T-helper 1 cell treated with Interleukin-12 subunit alpha and Interleukin-12 subunit beta and Interleukin-4 antibody, amounts not matched to agents 30 ng/mL and 1 ng/mL, for 36 hours (primary cell): ENCODE results near the gene FOXN1. TPM values are rescaled to one million over a fixed set of nuclear protein-coding genes. Genes with fewer than 3 reads are reported as not detected.
"Not testable (repeated sequence)": the region's sequence is repeated elsewhere in the genome, so short reads cannot be mapped to it uniquely, and the experiment has no call there.

ENCODE experiments used
- intact Hi-C: fragments of 100-400 bp; cut with micrococcal nuclease; formaldehyde crosslinking; loops from one replicate; pipeline ENCODE4 v1.15.1; 2024
- total RNA-seq: library from RNA; stranded (reverse); gene quantifications from 2 replicates; pipeline ENCODE4 v1.2.3, GENCODE V29; 2022

Gene FOXN1
- total RNA-seq, 1 donor from 2014 or later, result not detected

DNA sequence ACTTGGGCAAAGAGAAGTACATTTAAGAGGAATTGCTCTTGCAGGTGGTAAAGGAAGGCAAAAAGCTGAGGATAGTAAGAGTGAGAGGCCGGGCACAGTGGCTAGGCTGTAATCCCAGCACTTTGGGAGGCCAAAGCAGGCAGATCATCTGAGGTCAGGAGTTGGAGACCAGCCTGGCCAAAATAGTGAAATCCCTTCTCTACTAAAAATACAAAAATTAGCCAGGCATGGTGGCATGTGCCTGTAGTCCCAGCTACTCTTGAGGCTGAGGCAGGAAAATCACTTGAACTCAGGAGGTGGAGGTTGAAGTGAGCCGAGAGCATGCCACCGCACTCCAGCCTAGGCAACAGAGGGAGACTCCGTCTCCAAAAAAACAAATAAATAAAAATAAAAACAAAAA, 16.1 kb downstream of the FOXN1 start:
- intact Hi-C loops, result not testable (repeated sequence)

DNA sequence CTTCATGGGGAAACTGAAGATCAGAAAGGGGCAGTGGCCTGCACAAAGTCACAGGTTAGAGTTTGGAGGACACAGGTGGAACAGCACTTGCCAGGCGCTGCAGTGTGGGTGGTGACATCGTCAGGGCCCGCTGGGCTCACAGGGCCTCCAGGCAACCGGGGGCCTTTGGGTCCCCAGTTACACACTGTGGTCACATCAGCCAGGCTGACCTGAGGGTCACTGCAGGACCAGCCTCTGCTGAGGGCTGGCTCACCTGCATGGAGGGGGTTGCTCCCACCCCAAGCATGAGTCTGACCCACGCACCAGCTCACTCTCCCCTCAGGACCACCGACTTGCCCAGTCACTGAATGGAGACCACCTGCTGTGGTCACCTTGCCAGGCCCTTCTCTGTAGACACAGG, 17.0 kb downstream of the FOXN1 start:
- intact Hi-C loops, result no loop called here

DNA sequence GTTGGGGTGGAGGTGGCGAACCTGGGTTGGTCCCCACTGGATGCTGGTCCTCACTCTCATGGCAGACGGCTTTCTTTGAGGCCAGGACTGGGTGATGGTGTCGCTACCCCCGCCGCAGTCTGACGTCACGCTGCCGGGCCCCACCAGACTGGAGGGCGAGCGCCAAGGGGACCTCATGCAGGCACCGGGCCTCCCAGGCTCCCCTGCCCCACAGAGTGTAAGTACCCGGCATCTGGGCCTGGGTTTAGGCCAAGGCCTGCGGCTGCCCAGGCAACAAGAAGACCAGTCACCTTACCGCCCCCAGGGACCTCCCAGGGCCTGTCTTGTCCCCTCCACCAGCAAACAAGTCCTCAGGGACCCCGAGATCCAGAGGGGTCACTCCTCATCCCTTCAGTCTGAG, 17.7 kb downstream of the FOXN1 start:
- intact Hi-C loops, result no loop called here

DNA sequence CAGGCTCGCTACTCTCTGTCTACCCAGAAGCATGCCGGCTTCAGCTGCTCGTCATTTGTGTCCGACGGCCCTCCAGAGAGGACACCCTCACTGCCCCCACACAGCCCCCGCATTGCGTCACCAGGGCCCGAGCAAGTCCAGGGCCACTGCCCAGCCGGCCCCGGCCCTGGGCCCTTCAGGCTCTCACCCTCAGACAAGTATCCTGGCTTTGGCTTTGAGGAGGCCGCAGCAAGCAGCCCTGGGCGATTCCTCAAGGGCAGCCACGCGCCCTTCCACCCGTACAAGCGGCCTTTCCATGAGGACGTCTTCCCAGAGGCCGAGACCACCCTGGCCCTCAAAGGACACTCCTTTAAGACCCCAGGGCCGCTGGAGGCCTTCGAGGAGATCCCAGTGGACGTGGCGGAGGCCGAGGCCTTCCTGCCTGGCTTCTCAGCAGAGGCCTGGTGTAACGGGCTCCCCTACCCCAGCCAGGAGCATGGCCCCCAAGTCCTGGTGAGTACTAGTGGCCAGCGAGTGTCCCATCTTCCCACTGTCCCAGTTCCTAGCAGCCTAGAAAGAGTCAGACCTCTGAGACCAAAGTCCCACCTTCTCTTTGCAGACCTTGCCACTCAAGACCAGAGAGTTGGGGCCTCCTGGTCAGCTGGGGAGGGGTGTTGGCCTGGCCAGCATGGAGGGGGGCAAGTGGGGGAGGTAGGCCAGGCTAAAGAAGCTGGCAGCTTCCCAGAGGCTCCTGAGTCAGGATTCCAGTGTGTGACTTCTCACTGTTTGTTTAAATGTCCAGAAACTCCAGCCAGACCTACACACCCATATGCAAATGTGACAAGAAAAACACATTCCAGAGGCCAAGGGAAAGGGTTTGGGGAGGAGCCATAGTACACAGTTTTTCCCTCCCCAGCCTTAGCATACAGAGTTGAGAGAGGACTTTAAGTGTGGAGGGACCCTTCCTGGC, 18.6 kb downstream of the FOXN1 start:
- intact Hi-C loops, result no loop called here

DNA sequence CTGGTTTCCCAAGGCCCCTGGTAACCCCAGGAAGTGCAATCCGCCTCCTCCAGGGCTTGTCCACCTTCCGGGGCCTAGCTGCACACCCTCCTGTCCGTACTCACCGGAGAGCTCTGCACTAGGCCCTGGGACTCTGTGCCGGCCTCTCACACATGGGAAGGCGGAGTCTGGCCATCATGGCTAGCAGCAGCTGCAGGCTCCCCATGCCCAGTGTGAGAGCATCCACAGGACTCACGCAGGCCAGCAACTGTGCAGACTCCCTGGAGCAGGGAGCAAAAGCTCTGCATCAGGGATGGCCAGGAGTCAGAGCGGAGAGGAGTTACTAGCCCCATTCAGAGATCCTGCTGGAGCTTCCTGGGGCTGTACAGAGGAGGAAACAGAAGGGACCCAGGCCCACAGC, 20.2 kb downstream of the FOXN1 start:
- intact Hi-C loops, result no loop called here

DNA sequence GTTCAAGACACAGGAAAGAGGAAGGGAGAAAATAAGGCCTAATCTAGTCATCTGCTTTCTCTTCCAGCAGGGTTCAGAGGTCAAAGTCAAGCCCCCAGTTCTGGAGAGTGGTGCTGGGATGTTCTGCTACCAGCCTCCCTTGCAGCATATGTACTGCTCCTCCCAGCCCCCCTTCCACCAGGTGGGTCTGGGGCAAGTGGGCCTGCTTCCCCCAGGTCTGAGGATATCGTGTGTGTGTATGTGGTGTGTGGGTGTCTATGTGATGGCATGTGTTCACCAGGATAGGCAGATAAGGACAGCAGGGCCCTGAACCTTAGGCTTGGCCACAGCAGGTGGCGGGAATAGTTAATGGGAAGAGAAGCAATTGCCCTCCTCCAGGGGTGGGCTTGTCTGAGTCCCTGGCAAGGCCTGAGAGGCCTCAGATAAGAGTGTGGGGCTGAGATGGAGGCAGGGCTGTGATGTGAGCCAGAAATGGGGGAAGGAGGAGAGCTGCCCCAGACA, 21.1 kb downstream of the FOXN1 start:
- intact Hi-C loops, result no loop called here

DNA sequence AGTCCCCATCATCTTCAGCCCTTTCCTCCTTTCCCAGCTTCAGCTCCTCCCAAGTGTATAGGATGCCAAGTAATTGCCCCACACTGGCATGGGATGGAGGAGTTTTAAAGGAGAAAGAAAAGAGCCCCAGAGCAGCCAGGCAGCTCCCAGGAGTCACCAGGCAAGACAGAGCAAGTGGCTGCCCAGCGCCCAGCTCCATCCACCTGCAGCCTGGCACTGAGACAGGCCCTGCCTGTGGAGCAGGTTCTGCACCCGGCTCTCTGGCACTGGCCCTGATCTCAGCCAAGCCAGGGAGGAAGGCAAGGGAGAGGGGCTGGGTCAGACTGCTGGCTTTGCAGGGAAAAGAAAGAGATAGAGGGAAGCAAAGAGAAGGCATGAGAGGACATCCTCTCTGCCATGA, 21.7 kb downstream of the FOXN1 start:
- intact Hi-C loops, result no loop called here

DNA sequence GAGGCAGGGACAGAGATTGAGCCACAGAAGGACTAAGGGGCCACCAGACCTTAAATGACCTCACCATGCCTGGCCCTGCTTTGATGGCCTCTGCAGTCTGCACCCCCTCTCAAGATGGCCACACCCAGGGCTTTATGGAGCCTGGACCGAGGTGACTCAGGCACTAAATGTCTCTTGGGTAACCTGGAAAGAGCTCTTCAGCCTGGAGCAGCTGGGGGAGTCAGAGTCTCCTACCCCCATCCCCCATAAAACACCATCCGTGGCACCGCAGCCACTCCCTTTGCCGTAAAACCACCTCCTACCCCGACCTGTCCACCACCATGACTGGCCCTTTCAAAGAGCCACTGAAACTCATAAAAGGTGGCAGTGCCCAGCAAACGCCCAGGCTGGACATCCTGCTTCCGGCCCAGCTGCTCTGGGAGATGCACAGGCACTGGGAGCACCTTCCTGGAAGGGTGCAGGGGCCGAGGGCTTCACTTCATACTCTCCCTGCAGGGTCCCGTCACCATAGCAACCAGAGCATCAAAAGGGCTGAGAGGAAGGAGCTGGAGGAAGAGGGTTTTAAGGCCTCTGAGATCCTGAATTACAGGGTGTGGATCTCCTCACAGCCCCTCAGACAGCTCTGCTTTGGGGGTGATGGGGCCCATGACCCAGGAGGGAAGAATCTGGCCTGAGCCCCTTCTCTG, 22.3 kb downstream of the FOXN1 start:
- intact Hi-C loops, result no loop called here

DNA sequence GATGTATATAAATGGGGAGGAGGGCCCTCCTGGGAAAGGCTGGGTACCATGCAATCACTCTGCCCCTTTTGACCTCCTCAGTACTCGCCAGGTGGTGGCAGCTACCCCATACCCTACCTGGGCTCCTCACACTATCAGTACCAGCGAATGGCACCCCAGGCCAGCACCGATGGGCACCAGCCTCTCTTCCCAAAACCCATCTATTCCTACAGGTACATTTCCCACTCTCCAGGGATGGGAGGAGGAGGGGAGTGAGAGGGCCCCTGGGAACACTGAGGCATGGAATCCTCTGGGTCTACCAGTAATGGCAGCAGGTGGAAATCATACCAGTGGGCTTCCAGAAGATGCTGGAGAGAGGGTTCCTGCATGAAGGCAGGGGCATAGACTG, 22.9 kb downstream of the FOXN1 start:
- intact Hi-C loops, result no loop called here

DNA sequence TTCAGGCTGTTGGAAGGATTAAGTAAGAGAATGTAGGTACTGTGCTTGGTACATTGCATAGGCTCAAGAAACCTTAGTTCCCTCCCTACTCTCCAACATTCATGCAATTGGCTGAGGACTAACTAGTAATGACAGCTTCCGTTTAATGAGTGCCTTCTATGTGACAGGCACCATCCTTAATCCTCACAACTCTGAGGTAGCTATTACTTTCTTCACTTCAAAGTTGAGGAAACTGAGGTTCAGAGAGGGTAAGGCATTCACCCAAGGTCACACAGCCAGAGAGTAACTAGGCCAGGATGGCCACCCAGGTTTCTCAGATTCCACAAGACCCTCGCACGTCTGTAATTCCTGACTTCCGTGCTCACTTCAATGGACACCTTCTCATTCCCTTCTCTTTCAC, 24.1 kb downstream of the FOXN1 start:
- intact Hi-C loops, result no loop called here

DNA sequence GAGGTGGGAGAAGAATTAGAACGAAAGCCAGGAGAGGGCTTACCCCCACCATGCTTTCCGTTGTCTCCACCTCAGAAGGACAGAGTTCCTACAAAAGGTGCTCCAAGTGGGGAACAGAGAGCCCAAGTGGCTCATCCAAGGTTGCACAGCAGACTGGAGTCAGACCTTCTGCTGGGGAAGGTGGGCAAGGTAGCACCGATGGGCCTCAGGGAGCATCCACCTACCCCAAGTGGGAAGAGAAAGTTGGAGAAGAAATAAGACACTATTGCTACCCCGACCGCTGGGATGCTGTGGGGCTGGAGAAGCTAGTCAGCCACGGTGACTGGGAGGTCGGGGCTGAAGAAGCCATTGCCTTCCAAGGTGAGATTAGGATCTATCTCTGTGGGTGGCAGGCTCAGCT, 24.8 kb downstream of the FOXN1 start:
- intact Hi-C loops, result no loop called here

DNA sequence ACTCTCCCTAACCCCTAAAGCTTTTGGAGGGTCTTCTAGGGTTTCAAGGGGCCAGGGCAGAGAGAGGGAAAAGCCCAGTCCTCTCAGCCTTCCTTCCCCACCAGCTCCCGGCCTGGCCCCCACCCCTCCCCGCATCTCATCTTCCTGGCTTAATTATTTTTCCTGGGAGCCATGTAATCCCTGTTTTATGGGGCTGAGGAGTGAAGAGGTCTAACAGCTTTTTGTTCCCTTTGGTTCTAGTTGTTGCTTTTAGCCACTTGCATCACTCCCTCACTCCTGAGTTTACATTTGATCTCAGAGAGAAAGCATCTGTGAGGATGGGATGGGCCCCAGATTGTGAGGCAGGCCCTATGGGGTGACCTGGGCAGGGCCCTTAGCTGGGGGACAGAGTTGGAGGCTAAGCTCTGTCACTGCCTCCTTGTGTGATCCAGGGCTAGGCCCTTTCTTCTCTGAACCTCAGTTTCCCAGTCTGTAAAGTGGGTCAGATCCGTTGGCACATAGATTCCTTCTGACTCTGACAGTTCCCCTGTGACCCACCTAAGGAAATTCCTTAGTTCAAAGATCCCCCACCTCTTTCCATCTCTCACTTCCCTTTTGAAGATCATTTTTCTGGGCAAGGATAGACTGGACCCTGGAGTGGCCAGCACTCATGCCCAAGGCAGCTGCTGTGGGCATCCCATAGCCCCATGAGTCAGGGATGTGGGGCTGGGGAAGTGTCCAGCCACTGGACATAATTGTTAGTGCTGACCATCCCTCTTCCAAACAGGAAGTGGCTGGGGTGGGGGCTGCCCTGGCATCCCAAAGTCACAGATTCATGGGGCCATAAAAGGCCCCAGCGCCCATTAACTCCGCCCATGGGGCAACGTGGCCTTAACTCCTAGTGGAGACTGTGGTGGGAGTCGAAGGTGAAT, 26.2 kb downstream of the FOXN1 start:
- intact Hi-C loops, result no loop called here

DNA sequence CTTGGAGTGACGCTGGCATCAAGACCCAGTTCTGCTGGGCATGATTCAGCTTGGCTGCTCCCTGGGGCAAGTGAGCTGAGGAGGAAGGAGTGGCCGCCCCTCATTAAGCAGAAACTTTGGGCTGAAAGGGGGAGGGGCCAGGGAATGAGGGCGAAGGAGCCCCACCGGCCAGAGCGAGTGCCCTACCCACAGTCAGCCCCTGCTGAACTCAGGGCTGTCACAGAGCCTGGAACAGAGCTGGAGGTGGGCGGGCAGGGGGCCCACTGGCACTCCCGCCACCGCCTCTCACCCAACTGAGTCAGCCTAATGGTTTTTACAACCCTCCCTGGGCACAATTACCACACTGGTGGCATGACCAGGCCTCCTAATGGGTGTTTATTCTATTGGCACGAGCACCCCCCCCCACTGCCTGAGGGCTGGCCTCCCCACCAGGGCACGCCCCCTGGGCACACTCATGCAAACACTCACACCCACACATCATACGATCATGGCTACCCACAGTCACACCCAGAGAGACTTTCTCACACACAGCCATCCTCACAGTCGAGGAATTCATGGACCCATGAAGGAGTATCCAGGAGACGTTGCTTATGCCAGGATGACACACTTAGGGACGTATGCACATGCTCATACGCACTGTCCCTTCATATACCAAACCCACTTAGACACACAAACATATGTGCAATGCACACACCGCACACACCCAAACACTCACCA, 27.1 kb downstream of the FOXN1 start:
- intact Hi-C loops, result no loop called here

DNA sequence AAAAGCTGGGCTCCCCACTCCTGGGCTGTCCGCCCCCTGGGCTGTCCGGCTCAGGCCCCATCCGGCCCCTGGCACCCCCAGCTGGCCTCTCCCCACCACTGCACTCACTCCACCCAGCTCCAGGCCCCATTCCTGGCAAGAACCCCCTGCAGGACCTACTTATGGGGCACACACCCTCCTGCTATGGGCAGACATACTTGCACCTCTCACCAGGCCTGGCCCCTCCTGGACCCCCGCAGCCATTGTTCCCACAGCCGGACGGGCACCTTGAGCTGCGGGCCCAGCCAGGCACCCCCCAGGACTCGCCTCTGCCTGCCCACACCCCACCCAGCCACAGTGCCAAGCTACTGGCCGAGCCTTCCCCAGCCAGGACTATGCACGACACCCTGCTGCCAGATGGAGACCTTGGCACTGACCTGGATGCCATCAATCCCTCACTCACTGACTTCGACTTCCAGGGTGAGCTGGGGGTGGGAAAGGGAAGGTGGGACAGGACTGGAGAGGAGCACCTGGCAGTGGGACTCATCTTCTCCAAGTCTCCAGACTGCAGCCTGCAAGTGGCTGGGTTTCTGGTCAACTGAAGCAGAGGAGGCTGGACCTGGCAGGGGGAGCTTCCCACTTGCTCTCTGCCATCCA, 28.7 kb downstream of the FOXN1 start:
- intact Hi-C loops, result no loop called here

DNA sequence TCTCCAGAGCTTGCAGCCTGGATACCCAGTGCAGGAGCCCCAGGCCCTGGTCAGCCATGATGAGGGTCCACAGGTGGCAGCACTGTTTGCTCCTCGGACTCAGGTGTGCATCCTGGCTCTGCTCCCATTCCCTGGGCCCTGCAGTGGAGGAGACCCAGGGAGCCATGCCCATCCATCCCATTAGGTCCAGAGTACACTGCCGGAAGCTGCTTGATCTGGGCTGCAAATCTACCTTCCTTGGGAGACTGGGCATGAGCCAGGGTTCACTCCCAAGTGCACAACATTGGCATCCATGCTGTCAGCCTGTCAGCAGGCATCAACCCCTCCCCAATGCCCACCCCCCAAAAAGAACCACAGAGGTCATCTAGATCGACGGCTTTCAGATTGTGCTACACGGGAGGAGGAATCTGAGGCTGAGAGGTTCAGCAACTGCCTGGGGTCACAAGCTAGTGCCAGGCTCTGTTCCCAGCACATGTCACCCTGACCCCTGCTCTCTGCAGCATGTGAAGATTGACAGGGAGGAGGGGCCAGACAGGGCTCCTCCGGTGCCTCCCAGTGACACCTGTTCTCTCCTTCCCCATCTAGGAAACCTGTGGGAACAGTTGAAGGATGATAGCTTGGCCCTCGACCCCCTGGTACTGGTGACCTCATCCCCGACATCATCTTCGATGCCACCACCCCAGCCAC, 30.5 kb downstream of the FOXN1 start:
- intact Hi-C loops, result no loop called here

DNA sequence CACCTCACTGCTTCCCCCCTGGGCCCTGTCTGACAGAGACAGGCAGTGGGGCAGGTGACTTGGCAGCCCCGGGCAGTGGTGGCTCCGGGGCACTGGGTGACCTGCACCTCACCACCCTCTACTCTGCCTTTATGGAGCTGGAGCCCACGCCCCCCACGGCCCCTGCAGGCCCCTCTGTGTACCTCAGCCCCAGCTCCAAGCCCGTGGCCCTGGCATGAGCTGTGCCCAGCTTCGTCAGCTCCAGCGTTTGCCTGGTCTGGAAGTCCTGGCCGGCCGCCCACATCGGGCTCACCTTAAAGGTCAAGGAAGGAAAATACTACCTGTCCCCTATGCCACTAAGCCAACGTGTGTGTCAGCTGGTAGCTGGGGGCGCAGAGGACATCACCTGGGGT, 31.1 kb downstream of the FOXN1 start:
- intact Hi-C loops, result no loop called here

DNA sequence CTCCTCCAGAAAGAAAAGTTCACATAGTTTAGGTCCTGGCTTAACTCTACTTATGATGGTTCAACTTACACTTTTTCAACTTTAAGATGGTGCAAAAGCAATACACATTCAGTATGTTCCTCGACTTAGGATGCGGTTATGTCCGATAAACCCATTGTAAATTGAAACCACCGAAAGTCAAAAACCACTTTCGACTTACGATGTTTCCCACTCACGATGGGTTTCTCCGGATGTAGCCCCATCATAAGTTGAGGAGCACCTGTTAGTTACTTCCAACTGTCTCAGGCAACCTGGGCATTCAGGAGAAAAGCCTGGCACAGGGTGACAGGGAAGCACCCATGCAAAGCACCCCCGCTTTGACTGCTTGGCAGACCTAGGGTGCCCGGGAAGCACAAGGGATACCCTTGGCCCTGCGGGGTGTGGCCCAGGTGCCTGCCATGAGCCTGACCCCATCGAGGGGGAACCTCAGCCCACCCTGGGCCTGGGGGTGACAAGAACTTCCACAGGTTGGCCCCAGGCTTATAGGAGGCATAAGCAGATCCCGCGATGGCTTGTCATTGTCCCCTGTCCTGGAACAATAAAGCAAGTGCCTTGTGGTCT, 32.2 kb downstream of the FOXN1 start:
- intact Hi-C loops, result no loop called here

DNA sequence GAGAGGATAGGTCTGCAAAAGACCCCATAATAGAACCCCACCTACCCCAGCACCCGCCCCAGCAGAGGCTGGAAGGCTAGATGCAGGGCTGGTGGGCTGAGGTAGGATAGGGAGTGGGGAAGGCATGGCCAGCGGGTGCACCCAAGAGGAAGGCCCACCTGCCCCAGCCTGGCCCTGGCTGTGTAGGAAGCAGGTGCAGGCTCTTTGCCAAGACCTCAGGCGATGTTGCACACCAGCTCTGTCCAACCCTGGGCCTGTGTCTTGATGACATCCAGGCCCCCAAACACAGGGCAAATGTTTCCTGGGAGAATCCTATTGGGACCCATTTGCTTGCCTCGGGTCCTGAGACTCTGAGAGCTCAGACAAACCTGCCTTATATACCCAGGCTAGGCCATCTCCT, 34.1 kb downstream of the FOXN1 start:
- intact Hi-C loops, result loop anchor here (1.0 kb wide), 2 partner anchors 9 to 46 kb away; no protein-coding TSS in a partner anchor

DNA sequence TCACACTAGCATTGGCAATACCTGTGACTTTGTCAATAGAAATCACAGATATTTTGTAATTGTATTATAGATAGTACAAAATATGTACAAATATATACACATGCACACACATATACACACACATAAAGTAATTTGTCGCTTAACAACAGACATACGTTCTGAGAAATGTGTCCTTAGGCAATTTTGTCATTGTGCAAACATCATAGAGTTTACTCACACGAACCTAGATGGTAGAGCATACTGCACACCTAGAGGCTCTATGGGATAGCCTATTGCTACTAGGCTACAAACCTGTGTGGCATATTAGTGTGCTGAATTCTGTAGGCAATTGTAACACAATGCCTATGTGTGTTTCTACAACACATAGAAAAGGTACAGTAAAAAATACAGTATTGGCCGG, 35.3 kb downstream of the FOXN1 start:
- intact Hi-C loops, result no loop called here
